AG10803 (cell line): ENCODE measurements around the gene CLEC19A.

Source experiments
- DNase-seq: peaks from one replicate; pipeline ENCODE4 v3.0.0; 2010; ENCODE audit warnings: low read depth
- H3K4me3 ChIP-seq: 2 replicates; pipeline ENCODE4 v1.5.1; 2011; ENCODE audit warnings: mild to moderate bottlenecking, low read length, control low read depth
- CTCF ChIP-seq: conservative IDR thresholded peaks from 2 replicates; pipeline ENCODE4 v1.5.1; 2011; ENCODE audit warnings: mild to moderate bottlenecking, low read length, control low read depth, inconsistent platforms

CLEC19A gene

GRCh38 chr16:19344980-19345379 lies 59.4 kb downstream of the CLEC19A start:
- no peak overlapping the region for H3K4me3 ChIP-seq
- no peak for DNase-seq
- TF ChIP-seq CTCF: no peak

GRCh38 chr16:19346335-19346922 lies 60.9 kb downstream of the CLEC19A start:
- no peak for TF ChIP-seq CTCF
- no peak for DNase-seq
- H3K4me3 ChIP-seq: no peak overlapping the region

- no peak for DNase-seq
- H3K4me3 ChIP-seq: no peak overlapping the region
- TF ChIP-seq CTCF: no peak
Observed at GRCh38 chr16:19348125-19348524, 62.6 kb downstream of the CLEC19A start.

GRCh38 chr16:19348578-19349315 lies 63.2 kb downstream of the CLEC19A start:
- DNase-seq: no peak
- no peak for TF ChIP-seq CTCF
- no peak overlapping the region for H3K4me3 ChIP-seq

GRCh38 chr16:19354371-19354770 lies 68.8 kb downstream of the CLEC19A start:
- DNase-seq: no peak
- no peak for TF ChIP-seq CTCF
- H3K4me3 ChIP-seq: no peak overlapping the region

- DNase-seq: no peak
- TF ChIP-seq CTCF: no peak
- H3K4me3 ChIP-seq: no peak overlapping the region
Observed at GRCh38 chr16:19356024-19356952, 70.8 kb downstream of the CLEC19A start.

GRCh38 chr16:19359556-19359955 lies 74.0 kb downstream of the CLEC19A start:
- no peak for TF ChIP-seq CTCF
- H3K4me3 ChIP-seq: no peak overlapping the region
- no peak for DNase-seq
